GM12878 (cell line): ENCODE results near the gene CARD19. TPM values are rescaled to one million over a fixed set of nuclear protein-coding genes. Genes with fewer than 3 reads are reported as not detected.

Experiments used
- ATAC-seq: fragments of 200-7000 bp; cut with Tn5 transposase; 3 replicates; pipeline ENCODE4 v1.9.1; 2020; ENCODE audit warnings: mild to moderate bottlenecking, moderate library complexity
- BruUV-seq: library from RNA; stranded (reverse); fragments of 400-500 nt; replicated peaks from 2 replicates; lab custom pipeline; 2021; lab: Mats Ljungman, UMichigan
- CTCF ChIA-PET: fragments of 300-600 bp; sonication (Branson Sonifier 250); formaldehyde crosslinking; extraction: SDS; loops from one replicate; lab custom pipeline; 2021; ENCODE audit warnings: inconsistent platforms; lab: Yijun Ruan, JAX
- POLR2A ChIA-PET: fragments of 350-600 bp; formaldehyde crosslinking; extraction: SDS; loops from one replicate; lab custom pipeline; 2021; ENCODE audit warnings: inconsistent platforms; lab: Charles Lee
- RAD21 ChIA-PET: fragments of 300-600 bp; sonication (Branson Sonifier 250); formaldehyde crosslinking; loops from one replicate; lab custom pipeline; 2023; ENCODE audit warnings: antibody characterized with exemption; ENCODE audit not compliant: unreplicated experiment; lab: Charles Lee
- SMC1A ChIA-PET: fragments of 300-600 bp; sonication (Branson Sonifier 250); formaldehyde crosslinking; loops from one replicate; lab custom pipeline; 2023; ENCODE audit not compliant: unreplicated experiment, uncharacterized antibody; lab: Charles Lee
- DNase-seq: peaks from one replicate; pipeline ENCODE4 v3.0.0-alpha.2; 2011; ENCODE audit warnings: low read depth, low spot score
- FAIRE-seq: peaks from 3 replicates; lab custom pipeline; 2011; peaks lifted over from hg19 to GRCh38; lab: Jason Lieb, UNC
- H2AFZ ChIP-seq: 2 replicates; pipeline ENCODE4 v1.6.0; 2011; ENCODE audit warnings: low read depth, low read length, control low read depth; ENCODE audit not compliant: control insufficient read depth
- H3K27ac ChIP-seq: 2 replicates; pipeline ENCODE4 v1.5.1; 2011; ENCODE audit warnings: control low read depth; ENCODE audit not compliant: control insufficient read depth, insufficient read depth
- H3K27me3 ChIP-seq, 2 experiments: replicated peaks in 1 of 2; 2 replicates each; pipeline versions ENCODE4 v1.6.0 to v1.6.1; 2011; ENCODE audit warnings: low read length in 1 of 2; ENCODE audit not compliant: control insufficient read depth in 2 of 2, insufficient read depth in 2 of 2
- H3K36me3 ChIP-seq, 2 experiments: 2 replicates each; pipeline ENCODE4 v1.5.1; 2011; ENCODE audit warnings: low read length in 1 of 2; ENCODE audit not compliant: control insufficient read depth in 2 of 2, insufficient read depth in 2 of 2
- H3K4me1 ChIP-seq: 2 replicates; pipeline ENCODE4 v1.6.1; 2011; ENCODE audit warnings: mild to moderate bottlenecking, low read length, moderate library complexity, mixed read lengths; ENCODE audit not compliant: control insufficient read depth, insufficient read depth
- H3K4me2 ChIP-seq: 2 replicates; pipeline ENCODE4 v1.6.0; 2011; ENCODE audit warnings: control low read depth; ENCODE audit not compliant: control insufficient read depth, insufficient read depth
- H3K4me3 ChIP-seq: fragments of 200-600 bp; sonication (generic); 2 replicates; pipeline ENCODE4 v1.5.1; 2016
- H3K79me2 ChIP-seq: 2 replicates; pipeline ENCODE4 v1.6.0; 2011; ENCODE audit warnings: low read length; ENCODE audit not compliant: control insufficient read depth, insufficient read depth
- H3K9ac ChIP-seq: 2 replicates; pipeline ENCODE4 v1.8.0; 2011; ENCODE audit warnings: low read length, control low read depth, mixed read lengths; ENCODE audit not compliant: control insufficient read depth, insufficient read depth
- H3K9me3 ChIP-seq: replicated peaks from 3 replicates; pipeline ENCODE4 v1.5.1; 2011; ENCODE audit warnings: mild to moderate bottlenecking, low read length; ENCODE audit not compliant: control insufficient read depth, insufficient read depth
- H4K20me1 ChIP-seq: 2 replicates; pipeline ENCODE4 v1.6.0; 2011; ENCODE audit not compliant: control insufficient read depth, insufficient read depth
- CHD4 ChIP-seq: fragments of 200-600 bp; sonication (generic); IDR thresholded peaks from 2 replicates; pipeline ENCODE4 v1.6.1; 2016; ENCODE audit warnings: mild to moderate bottlenecking
- LARP7 ChIP-seq: fragments of 450-650 bp; IDR thresholded peaks from 2 replicates; pipeline ENCODE4 v1.6.1; 2017; ENCODE audit warnings: mild to moderate bottlenecking
- MEF2A ChIP-seq: IDR thresholded peaks from 2 replicates; pipeline ENCODE4 v1.6.1; 2011; ENCODE audit warnings: low read depth, mild to moderate bottlenecking, low read length, moderate library complexity; ENCODE audit not compliant: insufficient read depth
- MTA2 ChIP-seq: fragments of 450-650 bp; IDR thresholded peaks from 2 replicates; pipeline ENCODE4 v1.6.1; 2016; ENCODE audit warnings: low read depth, mild to moderate bottlenecking, moderate library complexity
- NBN ChIP-seq: fragments of 450-650 bp; IDR thresholded peaks from 2 replicates; pipeline ENCODE4 v1.6.1; 2016
- SKIL ChIP-seq: fragments of 450-650 bp; IDR thresholded peaks from 2 replicates; pipeline ENCODE4 v1.6.1; 2017; ENCODE audit warnings: mild to moderate bottlenecking, low read depth, inconsistent platforms; ENCODE audit not compliant: poor library complexity, severe bottlenecking
- TBL1XR1 ChIP-seq: IDR thresholded peaks from 2 replicates; pipeline ENCODE4 v1.6.1; 2012; ENCODE audit warnings: low read depth, low read length, improper control_type of control experiment
- WGBS: methylation state at CpG from one replicate; pipeline ENCODE4 v1.1.6; 2016; ENCODE audit warnings: low lambda C conversion rate; ENCODE audit not compliant: insufficient replicate concordance, insufficient coverage; ENCODE audit errors: missing lambda C conversion rate; 5-methylcytosine and 5-hydroxymethylcytosine counted together
- in situ Hi-C: fragments of 300-500 bp; cut with MboI; formaldehyde crosslinking; loops from 9 replicates; pipeline ENCODE4 v1.14.3; 2018; ENCODE audit warnings: mixed read lengths
- intact Hi-C: fragments of 100-400 bp; cut with micrococcal nuclease; formaldehyde crosslinking; loops from one replicate; pipeline ENCODE4 v1.14.2; 2022; ENCODE audit not compliant: unreplicated experiment
- polyA plus RNA-seq, 11 experiments: library from polyadenylated mRNA; depleted of rRNA in 4 of 11; unstranded in 6 of 11; stranded (reverse) in 5 of 11; fragments of >200 nt; fragmentation: Nextera tagmentation in 4 of 11; fragmentation: Illumina TruSeq in 1 of 11; extraction: Ambion mirVana in 4 of 11; extraction: Trizol in 1 of 11; gene quantifications; 1 replicate in 1 of 11; 2 replicates in 10 of 11; pipeline versions ENCODE4 v1.2.1 to v1.2.3, GENCODE V29; 2011 to 2016; ENCODE audit warnings: inconsistent platforms in 2 of 11, missing spikeins in 2 of 11, low read depth in 1 of 11
- total RNA-seq, 4 experiments: library from RNA; depleted of rRNA in 3 of 4; stranded (reverse); fragments of >200 nt in 3 of 4; fragmentation: Illumina TruSeq in 1 of 4; extraction: Trizol in 1 of 4; gene quantifications; 2 replicates each; pipeline versions ENCODE4 v1.2.1 to v1.2.3, GENCODE V29; 2013 to 2021

CARD19 gene
- total and polyA plus RNA-seq, 10 of the 15 experiments (the other 5 are each of a cell fraction or from before 2014, with no cell fraction given) = 0.61 to 41.6 (median 19.9) TPM

- no peak for FAIRE-seq
- RAD21 ChIA-PET = interaction anchor here (1.0 to 6.8 kb wide), 3 partner anchors 9 to 195 kb away, joined by 3 to 77 read pairs (median 7); no protein-coding TSS in a partner anchor
- Histone ChIP-seq H4K20me1 (no peaks in the 10 kb centered on the region), H3K79me2 (no peaks in the 10 kb centered on the region), H2AFZ (no peak overlapping the region)
- CTCF ChIA-PET = interaction anchor here (0.8 to 7.8 kb wide), 14 partner anchors 9 to 456 kb away, joined by 3 to 130 read pairs (median 12); partner anchors contain the start of gene FAM120AOS
- TF ChIP-seq SKIL (no peak), MTA2 (no peak), CHD4 (no peak), LARP7 (no peak), MEF2A (no peak), NBN (no peak), TBL1XR1 (no peak)
- TF ChIP-seq, all 136 proteins: peak for 0
- Histone ChIP-seq H3K9ac (no peak overlapping the region), H3K36me3 (peaks cover 0 to 8% of the 10 kb centered on the region in 2 experiments; a peak in 2 of 4 replicates), H3K27ac (no peak overlapping the region), H3K4me1 (peaks cover 12% of the 10 kb centered on the region), H3K4me2 (no peak overlapping the region), H3K4me3 (no peak overlapping the region), H3K9me3 (no peaks in the 10 kb centered on the region), H3K27me3 (no peaks in the 10 kb centered on the region)
- 84% methylated on average over 11 of the region's 14 CpGs for WGBS
- SMC1A ChIA-PET = interaction anchor here (0.6 to 2.3 kb wide), 2 partner anchors 107 to 196 kb away, joined by 3 to 29 read pairs; no protein-coding TSS in a partner anchor
- in situ Hi-C loops (no loop called here), intact Hi-C loops (no loop called here)
- ATAC-seq (no peak), DNase-seq (no peak)
- POLR2A ChIA-PET = no interaction called here
- no TSS peak for BruUV-seq
Measured at GRCh38 chr9:93110311-93110855, 14.4 kb downstream of the CARD19 start.
